Endothelial cell (in vitro differentiated cells): Measurements from ENCODE around the gene BEST3. TPM values are rescaled to one million over a fixed set of nuclear protein-coding genes. Genes with fewer than 3 reads are reported as not detected.

ENCODE experiments used
- DNase-seq: peaks from one replicate; pipeline ENCODE4 v3.0.0; 2021; ENCODE audit warnings: low spot score
- H3K27ac Mint-ChIP-seq: one replicate; pipeline ENCODE4 v1.8.0; 2021; ENCODE audit warnings: mixed read lengths, inconsistent platforms; ENCODE audit not compliant: unreplicated experiment
- H3K27me3 Mint-ChIP-seq: one replicate; pipeline ENCODE4 v1.8.0; 2021; ENCODE audit warnings: mild to moderate bottlenecking, moderate library complexity, mixed read lengths, inconsistent platforms; ENCODE audit not compliant: unreplicated experiment
- H3K36me3 Mint-ChIP-seq: one replicate; pipeline ENCODE4 v1.8.0; 2021; ENCODE audit warnings: mild to moderate bottlenecking, low read depth, mixed read lengths, inconsistent platforms; ENCODE audit not compliant: unreplicated experiment
- H3K4me1 Mint-ChIP-seq: one replicate; pipeline ENCODE4 v1.8.0; 2021; ENCODE audit warnings: mild to moderate bottlenecking, mixed read lengths, inconsistent platforms; ENCODE audit not compliant: unreplicated experiment
- H3K4me3 Mint-ChIP-seq: one replicate; pipeline ENCODE4 v1.8.0; 2021; ENCODE audit warnings: mild to moderate bottlenecking, mixed read lengths, inconsistent platforms; ENCODE audit not compliant: unreplicated experiment
- H3K9me3 Mint-ChIP-seq: one replicate; pipeline ENCODE4 v1.8.0; 2021; ENCODE audit warnings: mixed read lengths, inconsistent platforms; ENCODE audit not compliant: unreplicated experiment
- CTCF ChIP-seq: fragments of 200-600 bp; sonication (generic); IDR thresholded peaks from one replicate; pipeline ENCODE4 v1.5.0; 2021; ENCODE audit warnings: antibody characterized with exemption; ENCODE audit not compliant: unreplicated experiment
- total RNA-seq: library from RNA; stranded (reverse); fragmentation: NEBNext Ultra II Directional; extraction: Animal tissue kit (Norgen Biotek cat#: 25700); gene quantifications from one replicate; pipeline ENCODE4 v1.2.1, GENCODE V29; 2021; ENCODE audit not compliant: unreplicated experiment

BEST3 gene
- total RNA-seq, 1 donor from 2014 or later: not detected

DNA sequence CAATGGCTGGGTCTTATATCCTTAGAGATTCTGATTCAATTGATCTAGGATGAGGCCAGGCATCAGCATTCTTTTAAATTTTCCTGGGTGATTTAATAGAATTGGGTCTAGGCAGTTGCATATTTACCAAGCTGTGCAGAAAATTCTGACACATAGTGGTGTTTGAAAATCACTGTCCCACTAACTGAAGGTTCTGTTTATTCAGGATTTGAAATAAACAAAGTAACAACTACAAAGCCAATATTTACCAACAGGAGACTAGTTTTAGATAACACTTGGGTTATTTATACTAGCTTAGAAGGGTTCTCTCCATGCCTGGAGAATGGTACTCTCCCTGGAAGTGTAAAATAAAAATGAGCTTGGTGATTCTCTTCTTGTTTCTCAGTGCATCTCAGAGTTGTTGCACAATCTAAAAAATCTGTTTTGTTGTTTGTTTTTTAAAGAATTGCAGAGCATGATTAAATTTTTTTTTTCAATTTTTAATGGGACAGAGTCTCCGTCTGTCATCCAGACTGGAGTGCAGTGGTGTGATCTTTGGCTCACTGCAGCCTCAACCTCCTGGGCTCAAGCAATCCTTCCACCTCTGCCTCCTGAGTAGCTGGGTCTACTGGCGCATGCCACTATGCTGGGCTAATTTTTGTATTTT, 16.9 kb downstream of the BEST3 start:
- no peak overlapping the region for H3K27ac Mint-ChIP-seq
- no peaks in the 10 kb centered on the region for H3K36me3 Mint-ChIP-seq
- no peaks in the 10 kb centered on the region for H3K9me3 Mint-ChIP-seq
- no peak for TF ChIP-seq CTCF
- H3K4me3 Mint-ChIP-seq: no peak overlapping the region
- no peaks in the 10 kb centered on the region for H3K4me1 Mint-ChIP-seq
- no peak for DNase-seq
- peaks cover 1% of the 10 kb centered on the region for H3K27me3 Mint-ChIP-seq

GRCh38 chr12:69679119-69679518, 20.0 kb downstream of the BEST3 start:
- peaks cover 1% of the 10 kb centered on the region for H3K27me3 Mint-ChIP-seq
- H3K27ac Mint-ChIP-seq: no peak overlapping the region
- H3K4me1 Mint-ChIP-seq: no peaks in the 10 kb centered on the region
- no peak for TF ChIP-seq CTCF
- no peak for DNase-seq
- H3K9me3 Mint-ChIP-seq: no peaks in the 10 kb centered on the region
- H3K36me3 Mint-ChIP-seq: no peaks in the 10 kb centered on the region
- no peak overlapping the region for H3K4me3 Mint-ChIP-seq

DNA sequence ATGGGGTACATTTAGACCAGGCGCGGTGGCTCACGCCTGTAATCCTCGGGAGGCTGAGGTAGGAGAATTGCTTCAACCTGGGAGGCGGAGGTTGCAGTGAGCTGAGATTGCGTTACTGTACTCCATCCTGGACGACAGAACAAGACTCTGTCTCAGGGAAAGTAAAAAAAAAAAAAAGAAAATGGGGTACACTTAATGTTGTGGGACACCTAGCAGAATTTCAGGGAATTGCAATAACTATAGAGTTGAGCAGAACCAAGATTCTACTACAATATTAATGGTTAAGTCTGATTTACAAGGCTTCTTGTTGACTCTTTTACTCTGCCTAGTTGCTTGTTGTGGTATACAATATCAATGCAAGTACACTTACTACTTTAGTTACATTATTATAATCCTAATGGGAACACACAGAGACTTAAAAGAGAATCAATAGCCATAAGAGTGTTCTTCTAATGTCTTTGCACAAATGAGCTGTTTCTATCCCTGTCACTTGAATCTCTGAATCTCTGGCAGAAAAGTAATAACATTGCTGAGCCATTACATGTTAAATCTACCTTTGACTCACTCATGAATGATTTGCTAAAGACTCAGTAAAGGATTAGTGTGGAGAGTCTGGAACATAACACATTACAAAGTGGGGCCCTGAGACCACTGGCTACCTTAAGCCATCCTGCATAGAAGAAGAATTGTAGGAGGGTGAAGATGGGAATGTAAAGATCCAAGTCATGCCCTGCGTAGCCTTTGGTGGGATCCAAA, 22.7 kb downstream of the BEST3 start:
- no peaks in the 10 kb centered on the region for H3K36me3 Mint-ChIP-seq
- TF ChIP-seq CTCF: no peak
- no peak overlapping the region for H3K4me3 Mint-ChIP-seq
- H3K4me1 Mint-ChIP-seq: no peaks in the 10 kb centered on the region
- H3K27ac Mint-ChIP-seq: no peak overlapping the region
- H3K9me3 Mint-ChIP-seq: no peaks in the 10 kb centered on the region
- no peak for DNase-seq
- H3K27me3 Mint-ChIP-seq: peaks cover 1% of the 10 kb centered on the region

- H3K4me3 Mint-ChIP-seq: no peak overlapping the region
- H3K9me3 Mint-ChIP-seq: no peaks in the 10 kb centered on the region
- H3K36me3 Mint-ChIP-seq: no peaks in the 10 kb centered on the region
- no peak for DNase-seq
- no peaks in the 10 kb centered on the region for H3K4me1 Mint-ChIP-seq
- TF ChIP-seq CTCF: no peak
- H3K27me3 Mint-ChIP-seq: no peaks in the 10 kb centered on the region
- no peak overlapping the region for H3K27ac Mint-ChIP-seq
Observed at GRCh38 chr12:69672195-69672594, 26.9 kb downstream of the BEST3 start.

- Mint-ChIP-seq H3K36me3 (no peaks in the 10 kb centered on the region), H3K4me3 (no peak overlapping the region), H3K4me1 (no peaks in the 10 kb centered on the region), H3K9me3 (no peaks in the 10 kb centered on the region), H3K27ac (no peak overlapping the region), H3K27me3 (no peaks in the 10 kb centered on the region)
- no peak for DNase-seq
- no peak for TF ChIP-seq CTCF
Observed at GRCh38 chr12:69671597-69671996, 27.5 kb downstream of the BEST3 start.
